CD4-positive, alpha-beta T cell treated with Interleukin-6 for 4 hours (primary cell): ENCODE data around the gene ZNF17.
"Not testable (repeated sequence)": the region's sequence is repeated elsewhere in the genome, so short reads cannot be mapped to it uniquely, and the experiment has no call there.

Experiments
- DNase-seq: peaks from one replicate; pipeline ENCODE4 v3.0.0-alpha.2; 2020; ENCODE audit warnings: mixed read lengths

The ZNF17 gene

GRCh38 chr19:57410877-57411671 is at the start of gene ZNF17:
TSS of gene ZNF17 (plus strand) at chr19:57411161. CDS start at chr19:57413616, 2,455 bp downstream.
- peak; percentile 93 for DNase-seq

GRCh38 chr19:57362419-57362818 is 48.5 kb upstream of the ZNF17 start:
- DNase-seq: no peak

GRCh38 chr19:57362997-57363687 is 47.8 kb upstream of the ZNF17 start, which contains the start of the genes TRAPPC2B and ZNF547:
TSS of gene TRAPPC2B (plus strand) at chr19:57363551. CDS start at chr19:57364834, 1,283 bp downstream.
TSS of gene ZNF547 (plus strand) at chr19:57363551. CDS start at chr19:57368556, 5,005 bp downstream.
- peak; percentile 98 for DNase-seq

- no peak for DNase-seq
Observed at GRCh38 chr19:57363688-57364181, 47.2 kb upstream of the ZNF17 start.

GRCh38 chr19:57366776-57367175 is 44.2 kb upstream of the ZNF17 start:
- no peak for DNase-seq

- DNase-seq: no peak
Observed at GRCh38 chr19:57374179-57374578, 36.8 kb upstream of the ZNF17 start.

DNA sequence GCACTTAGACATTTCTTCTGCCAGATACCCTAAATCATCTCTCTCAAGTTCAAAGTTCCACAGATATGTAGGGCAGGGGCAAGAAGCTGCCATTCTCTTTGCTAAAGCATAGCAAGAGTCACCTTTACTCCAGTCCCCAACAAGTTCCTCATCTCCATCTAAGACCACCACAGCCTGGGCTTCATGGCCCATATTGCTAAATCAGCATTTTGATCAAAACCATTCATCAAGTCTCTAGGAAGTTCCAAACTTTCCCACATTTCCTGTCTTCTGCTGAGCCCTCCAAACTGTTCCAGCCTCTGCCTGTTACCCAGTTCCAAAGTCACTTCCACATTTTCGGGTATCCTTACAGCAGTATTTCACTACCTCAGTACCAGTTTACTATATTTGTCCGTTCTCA is 36.3 kb upstream of the ZNF17 start:
- DNase-seq: not testable (repeated sequence)

DNA sequence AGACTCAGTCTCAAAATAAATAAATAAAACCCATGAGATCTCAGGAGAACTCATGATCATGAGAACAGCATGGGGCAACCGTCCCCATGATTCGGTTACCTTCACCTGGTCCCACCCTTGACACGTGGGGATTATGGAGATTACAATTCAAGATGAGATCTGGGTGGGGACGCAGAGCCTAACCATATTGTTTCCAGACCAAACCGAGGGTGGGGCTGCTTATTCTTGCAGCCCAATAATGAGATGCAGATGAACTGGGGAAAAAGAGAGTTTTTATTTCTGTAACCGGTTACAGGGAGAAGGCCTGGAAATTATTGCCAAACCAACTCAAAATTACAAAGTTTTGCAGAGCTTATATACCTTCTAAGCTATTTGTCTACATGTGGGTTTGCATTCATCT is 34.8 kb upstream of the ZNF17 start:
- DNase-seq: no peak

DNA sequence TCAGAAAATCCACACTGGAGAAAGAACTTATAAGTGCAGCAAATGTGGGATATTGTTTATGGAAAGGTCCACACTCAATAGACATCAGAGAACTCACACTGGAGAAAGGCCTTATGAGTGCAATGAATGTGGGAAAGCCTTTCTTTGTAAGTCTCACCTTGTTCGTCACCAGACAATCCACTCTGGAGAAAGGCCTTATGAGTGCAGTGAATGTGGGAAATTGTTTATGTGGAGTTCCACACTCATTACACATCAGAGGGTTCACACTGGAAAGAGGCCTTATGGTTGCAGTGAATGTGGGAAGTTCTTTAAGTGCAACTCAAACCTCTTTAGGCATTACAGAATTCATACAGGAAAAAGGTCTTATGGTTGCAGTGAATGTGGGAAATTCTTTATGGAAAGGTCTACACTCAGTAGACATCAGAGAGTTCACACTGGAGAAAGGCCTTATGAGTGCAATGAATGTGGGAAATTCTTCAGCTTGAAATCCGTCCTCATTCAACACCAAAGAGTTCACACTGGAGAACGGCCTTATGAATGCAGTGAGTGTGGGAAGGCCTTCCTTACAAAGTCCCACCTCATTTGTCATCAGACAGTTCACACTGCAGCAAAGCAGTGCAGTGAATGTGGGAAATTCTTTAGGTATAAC is 33.3 kb upstream of the ZNF17 start:
- DNase-seq: no peak

DNA sequence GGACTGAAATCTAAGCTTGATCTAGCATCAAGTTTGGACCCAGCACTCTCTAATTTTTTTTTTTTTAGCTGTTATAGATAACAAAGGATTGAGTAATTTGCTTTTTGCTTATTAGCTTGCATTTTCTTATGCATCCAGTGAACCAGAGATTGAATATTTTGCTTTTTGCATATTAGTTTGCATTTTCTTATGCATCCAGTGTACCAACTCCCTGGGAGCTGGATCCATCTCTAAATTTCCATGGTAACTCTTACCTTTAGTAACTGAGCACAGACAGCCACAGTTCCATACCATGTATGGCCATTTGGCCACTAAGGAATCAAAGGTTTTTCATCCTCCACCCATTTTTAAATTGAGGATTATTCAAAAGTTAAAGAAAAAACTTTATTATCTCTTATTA is 30.0 kb upstream of the ZNF17 start:
- no peak for DNase-seq

DNA sequence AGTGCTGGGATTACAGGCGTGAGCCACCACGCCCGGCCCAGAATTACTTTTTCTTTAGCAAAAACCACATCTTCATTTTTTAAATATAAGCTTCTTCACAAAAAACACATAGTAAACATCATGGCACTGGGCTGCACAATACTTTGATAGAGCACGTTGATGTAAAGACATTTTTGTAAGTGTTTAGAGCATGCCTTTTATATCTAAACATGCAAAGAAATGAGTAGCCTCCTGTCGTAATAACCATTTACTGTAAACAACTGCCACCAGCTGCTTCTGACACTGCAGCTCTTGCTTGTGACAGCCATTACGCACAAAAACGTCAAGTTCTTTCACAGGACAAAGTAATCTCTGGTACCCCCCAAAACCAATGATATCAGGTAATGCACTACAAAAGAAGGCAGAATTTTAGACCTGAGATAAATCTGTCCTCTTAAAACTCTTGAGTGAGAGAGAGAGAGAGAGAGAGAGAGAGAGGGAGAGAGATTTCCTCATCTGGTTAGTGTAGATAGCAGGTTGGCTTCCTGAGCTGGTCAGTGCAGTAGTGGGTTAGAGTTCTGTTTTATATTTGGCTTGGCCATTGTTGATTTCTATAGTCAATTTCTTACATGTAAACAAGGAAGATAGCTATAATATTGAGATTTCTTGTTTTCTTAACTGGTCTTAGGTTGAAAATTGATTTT is 28.0 kb upstream of the ZNF17 start:
- DNase-seq: no peak

- no peak for DNase-seq
Observed at GRCh38 chr19:57389194-57389729, 21.7 kb upstream of the ZNF17 start.

DNA sequence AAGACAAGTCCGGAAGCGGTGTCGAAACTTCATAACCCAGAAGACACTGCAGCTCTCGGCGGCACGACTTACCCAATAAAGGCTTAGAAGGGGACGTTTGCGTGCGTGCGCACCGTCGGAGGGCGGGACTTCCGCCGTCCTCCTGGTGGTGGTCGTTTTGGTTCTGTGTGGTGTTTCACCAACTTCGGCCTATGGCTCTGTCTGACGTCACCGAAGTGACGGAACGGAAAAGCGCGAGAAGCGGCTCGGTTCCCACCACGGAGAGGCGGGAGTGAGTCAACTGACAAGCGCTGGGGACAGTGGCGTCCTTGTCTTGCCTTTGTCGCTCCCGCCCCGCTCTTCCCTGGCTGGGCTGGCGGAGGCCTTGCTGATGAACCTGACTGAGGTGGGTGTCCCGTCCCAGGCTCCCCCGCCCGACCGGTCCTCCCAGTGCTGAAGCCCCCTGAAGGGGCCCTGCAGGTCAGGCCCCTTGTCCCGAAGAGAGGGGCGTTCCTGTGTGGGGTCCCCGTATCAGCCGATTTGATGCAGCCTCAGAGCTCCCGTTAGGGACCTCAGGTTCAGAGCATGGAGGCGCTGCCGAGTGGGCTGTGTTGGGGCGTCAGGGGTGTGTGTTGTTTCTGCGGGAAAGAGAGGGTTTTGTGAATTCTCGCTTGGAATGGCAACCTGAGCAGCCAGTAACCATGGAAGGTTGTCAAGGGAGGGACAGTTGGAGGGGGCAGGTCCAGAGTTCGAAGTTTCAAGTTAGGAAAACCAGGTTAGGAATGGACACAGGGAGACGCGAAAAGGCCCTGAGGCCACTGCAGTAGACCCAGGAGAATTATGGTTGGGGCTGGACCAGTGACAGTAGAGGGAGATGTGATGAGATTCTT is 21.0 kb upstream of the ZNF17 start, which contains the start of gene ZNF548:
Gene ZNF548 (plus strand): TSS at position 125 of the 869 bp plus-strand sequence. CDS start 246 bp downstream, at position 371.
- peak; percentile 95 for DNase-seq

DNA sequence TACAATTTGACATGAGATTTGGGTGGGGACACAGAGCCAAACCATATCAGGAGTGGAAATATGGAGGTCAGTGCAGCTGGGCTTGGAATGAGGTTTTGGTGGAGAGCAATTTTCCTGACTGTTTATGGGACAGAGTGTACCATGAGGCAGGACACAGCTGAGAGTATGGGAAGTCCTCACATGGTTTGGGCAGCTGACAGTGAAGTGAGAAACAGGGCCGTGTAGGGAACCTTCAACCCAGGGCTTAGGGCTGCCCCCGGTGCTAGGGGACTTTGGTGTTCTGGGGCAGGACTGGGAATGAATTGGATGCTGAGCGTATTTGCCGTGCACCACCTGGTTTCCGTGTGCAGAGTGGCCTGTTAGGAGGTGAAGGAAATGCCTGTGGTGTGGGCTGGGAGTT is 15.3 kb upstream of the ZNF17 start:
- no peak for DNase-seq

- DNase-seq: no peak
Observed at GRCh38 chr19:57398868-57399267, 12.1 kb upstream of the ZNF17 start.

DNA sequence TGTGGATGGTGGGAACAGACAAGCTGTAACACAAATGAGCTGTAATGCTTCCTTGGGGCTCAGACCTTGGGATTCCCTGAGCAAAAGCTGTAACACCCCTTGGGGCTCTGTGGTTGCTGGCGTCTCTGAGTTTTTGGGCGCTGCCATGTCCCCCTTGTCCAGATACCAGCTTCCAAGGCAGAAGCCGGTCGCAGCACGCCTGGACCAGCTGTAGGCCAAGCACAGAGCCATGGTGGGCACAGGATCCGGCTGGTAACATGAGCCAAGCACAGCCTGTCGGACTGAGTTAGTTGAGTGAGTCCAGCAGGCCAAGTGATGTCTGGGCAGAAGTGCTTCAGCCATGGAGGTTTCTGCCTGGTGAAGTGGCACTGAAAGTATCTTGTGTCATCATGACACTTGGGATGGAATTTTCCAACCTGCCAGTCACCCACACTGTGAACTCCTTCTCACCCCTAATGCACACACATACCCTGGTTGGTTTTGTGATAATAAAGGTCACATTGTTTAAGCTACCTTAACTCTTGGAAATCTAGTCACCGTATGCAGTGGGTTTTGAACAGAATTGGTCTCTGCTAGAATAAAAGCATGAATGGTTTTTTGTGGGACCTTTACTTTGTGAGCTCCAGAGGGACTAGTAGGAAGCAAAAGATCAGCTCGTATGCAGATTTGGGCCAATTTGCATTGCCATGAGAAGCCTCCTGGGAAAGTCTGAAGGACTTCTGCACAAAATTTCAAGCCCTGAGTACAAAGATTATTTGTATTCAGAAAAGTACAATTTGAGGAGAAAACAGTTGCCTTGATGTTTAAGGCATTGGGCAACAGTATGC is 7.0 kb upstream of the ZNF17 start:
- DNase-seq: no peak

DNA sequence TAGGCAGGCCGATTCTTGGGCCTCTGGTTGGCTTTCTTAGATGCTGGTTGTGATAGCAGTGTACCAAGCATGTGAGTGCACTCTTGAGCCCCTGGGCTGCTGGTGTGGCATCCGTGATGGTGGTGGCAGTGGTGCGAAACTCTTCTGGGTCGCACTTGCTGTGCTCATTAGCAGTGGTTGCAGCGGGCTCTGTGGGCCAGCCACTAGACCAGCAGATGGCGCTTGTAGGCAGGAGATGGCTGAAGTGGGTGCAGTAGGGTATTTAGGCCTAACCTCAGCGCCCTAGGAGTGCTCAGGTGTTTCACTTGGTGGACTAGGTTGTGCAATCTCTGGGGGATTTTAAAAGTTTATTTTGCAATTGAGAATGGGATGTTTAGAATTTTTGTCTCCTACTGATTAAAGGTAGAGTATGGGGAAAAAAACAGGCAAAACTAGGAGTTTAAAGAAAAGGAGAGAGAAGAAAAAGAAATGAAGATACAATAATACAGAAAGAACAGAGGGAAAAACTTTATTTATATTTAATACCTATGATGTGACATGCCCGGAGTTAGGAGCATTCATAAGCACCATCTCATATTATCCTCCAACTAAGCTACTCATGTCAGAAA is 4.3 kb upstream of the ZNF17 start:
- peak; percentile 72 for DNase-seq

DNA sequence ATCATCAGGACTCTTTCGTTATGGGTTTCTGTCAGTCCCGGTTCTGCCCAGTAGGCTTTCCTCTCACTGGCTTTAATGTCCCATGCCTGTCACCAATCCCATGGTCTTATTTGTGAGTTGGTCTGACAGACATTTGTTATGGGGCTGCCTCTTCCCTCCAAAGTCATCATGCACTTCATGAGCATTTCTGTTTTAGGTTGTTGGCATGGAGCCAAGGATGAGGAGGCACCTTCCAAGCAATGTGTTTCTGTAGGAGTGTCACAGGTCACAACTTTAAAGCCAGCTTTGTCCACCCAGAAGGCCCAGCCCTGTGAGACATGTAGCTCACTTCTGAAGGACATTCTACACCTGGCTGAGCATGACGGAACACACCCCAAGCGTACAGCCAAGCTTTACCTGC is 8.5 kb downstream of the ZNF17 start:
- no peak for DNase-seq

DNA sequence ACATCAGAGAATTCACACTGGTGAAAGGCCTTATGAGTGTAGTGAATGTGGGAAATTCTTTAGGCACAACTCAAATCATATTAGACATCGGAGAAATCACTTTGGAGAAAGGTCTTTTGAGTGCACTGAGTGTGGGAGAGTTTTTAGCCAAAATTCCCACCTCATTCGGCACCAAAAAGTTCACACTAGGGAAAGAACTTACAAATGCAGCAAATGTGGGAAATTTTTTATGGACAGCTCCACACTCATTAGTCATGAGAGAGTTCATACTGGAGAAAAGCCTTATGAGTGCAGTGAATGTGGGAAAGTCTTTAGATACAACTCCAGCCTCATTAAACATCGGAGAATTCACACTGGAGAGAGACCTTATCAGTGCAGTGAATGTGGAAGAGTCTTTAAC is 10.1 kb downstream of the ZNF17 start:
- no peak for DNase-seq
